Endothelial cell of umbilical vein (primary cell): ENCODE data around the gene CD86. TPM values are rescaled to one million over a fixed set of nuclear protein-coding genes. Genes with fewer than 3 reads are reported as not detected.

Experiments used
- BruUV-seq: library from RNA; stranded (reverse); fragments of 400-500 nt; replicated peaks from 2 replicates; lab custom pipeline; 2021; lab: Mats Ljungman, UMichigan
- CTCF ChIA-PET: fragments of 300-600, 350-600 bp; sonication (Branson Sonifier 250); formaldehyde crosslinking; loops from one replicate; lab custom pipeline; 2021; ENCODE audit warnings: antibody characterized with exemption, inconsistent platforms; lab: Charles Lee
- POLR2A ChIA-PET: fragments of 300-600, 350-600 bp; sonication (Branson Sonifier 250); formaldehyde crosslinking; loops from one replicate; lab custom pipeline; 2021; ENCODE audit warnings: antibody characterized with exemption, inconsistent platforms; lab: Charles Lee
- DNase-seq: peaks from one replicate; pipeline ENCODE4 v3.0.0-alpha.2; 2011; ENCODE audit warnings: low read depth, low spot score
- FAIRE-seq: peaks from 2 replicates; lab custom pipeline; 2011; peaks lifted over from hg19 to GRCh38; lab: Jason Lieb, UNC
- H2AFZ ChIP-seq: 2 replicates; pipeline ENCODE4 v1.6.0; 2012; ENCODE audit warnings: low read depth, low read length, control low read depth, inconsistent platforms
- H3K27ac ChIP-seq: 2 replicates; pipeline ENCODE4 v1.5.1; 2011; ENCODE audit warnings: low read depth, mild to moderate bottlenecking, control low read depth, low read length, moderate library complexity; ENCODE audit not compliant: insufficient read depth
- H3K27me3 ChIP-seq, 2 experiments: 2 replicates each; pipeline versions ENCODE4 v1.6.0 to v1.6.1; 2011; ENCODE audit warnings: low read length in 2 of 2, mixed read lengths in 1 of 2; ENCODE audit not compliant: control insufficient read depth in 2 of 2, insufficient read depth in 2 of 2
- H3K36me3 ChIP-seq, 2 experiments: 2 replicates in 1 of 2; 3 replicates in 1 of 2; pipeline ENCODE4 v1.5.1; 2011; ENCODE audit warnings: low read length in 2 of 2, mild to moderate bottlenecking in 1 of 2, moderate library complexity in 1 of 2; ENCODE audit not compliant: control insufficient read depth in 2 of 2, insufficient read depth in 2 of 2; ENCODE audit errors: extremely low read depth in 1 of 2
- H3K4me1 ChIP-seq: 3 replicates; pipeline ENCODE4 v1.5.1; 2011; ENCODE audit warnings: mild to moderate bottlenecking, low read length; ENCODE audit not compliant: control insufficient read depth, insufficient read depth; ENCODE audit errors: extremely low read depth
- H3K4me2 ChIP-seq: 2 replicates; pipeline ENCODE4 v1.6.1; 2011; ENCODE audit warnings: low read length, control low read depth, mixed read lengths; ENCODE audit not compliant: insufficient read depth
- H3K4me3 ChIP-seq, 3 experiments: fragments of 200-600 bp in 1 of 3; sonication (generic), shearing (Covaris generic) in 1 of 3; replicated peaks in 1 of 3; 2 replicates each; pipeline ENCODE4 v1.5.1; 2011 to 2016; ENCODE audit warnings: control low read depth in 3 of 3, low read length in 3 of 3, mild to moderate bottlenecking in 2 of 3, inconsistent platforms in 1 of 3, low read depth in 1 of 3, moderate library complexity in 1 of 3; ENCODE audit not compliant: insufficient read depth in 1 of 3
- H3K79me2 ChIP-seq: 2 replicates; pipeline ENCODE4 v1.6.0; 2012; ENCODE audit warnings: low read length, inconsistent platforms; ENCODE audit not compliant: control insufficient read depth, insufficient read depth
- H3K9ac ChIP-seq: replicated peaks from 2 replicates; pipeline ENCODE3; 2011; ENCODE audit warnings: low read length, control low read depth; ENCODE audit not compliant: insufficient read depth; ENCODE audit errors: extremely low read depth
- H3K9me1 ChIP-seq: replicated peaks from 3 replicates; pipeline ENCODE4 v1.6.0; 2011; ENCODE audit warnings: mild to moderate bottlenecking, low read length; ENCODE audit not compliant: control insufficient read depth, insufficient read depth; ENCODE audit errors: extremely low read depth
- H3K9me3 ChIP-seq: replicated peaks from 2 replicates; pipeline ENCODE4 v1.5.1; 2012; ENCODE audit warnings: low read length, inconsistent platforms; ENCODE audit not compliant: control insufficient read depth, insufficient read depth
- H4K20me1 ChIP-seq: replicated peaks from 2 replicates; pipeline ENCODE3; 2011; ENCODE audit warnings: mild to moderate bottlenecking, low read length; ENCODE audit not compliant: control insufficient read depth, insufficient read depth; ENCODE audit errors: extremely low read depth
- CTCF ChIP-seq, 2 donors: IDR thresholded peaks; 1 replicate in 1 of 2; 2 replicates in 1 of 2; pipeline ENCODE4 v1.5.1; 2011; ENCODE audit warnings: low read length in 2 of 2, mild to moderate bottlenecking in 2 of 2, moderate library complexity in 2 of 2, control low read depth in 1 of 2, inconsistent platforms in 1 of 2, low read depth in 1 of 2; ENCODE audit not compliant: insufficient read depth in 1 of 2; ENCODE audit errors: extremely low read depth in 1 of 2
- EZH2 ChIP-seq: IDR thresholded peaks from 2 replicates; pipeline ENCODE4 v1.6.1; 2012; ENCODE audit warnings: borderline replicate concordance, low read depth, mild to moderate bottlenecking, moderate library complexity, low read length, inconsistent platforms; ENCODE audit not compliant: severe bottlenecking
- FOS ChIP-seq: IDR thresholded peaks from 2 replicates; pipeline ENCODE4 v1.6.1; 2011; ENCODE audit warnings: mild to moderate bottlenecking, low read length, moderate library complexity, borderline replicate concordance; ENCODE audit not compliant: insufficient read depth
- GATA2 ChIP-seq: IDR thresholded peaks from 2 replicates; pipeline ENCODE4 v1.7.0; 2011; ENCODE audit warnings: low read depth, mild to moderate bottlenecking, moderate library complexity, mixed read lengths, low read length; ENCODE audit not compliant: insufficient read length, insufficient read depth
- JUN ChIP-seq: IDR thresholded peaks from 2 replicates; pipeline ENCODE4 v1.6.1; 2011; ENCODE audit warnings: borderline replicate concordance, low read depth; ENCODE audit not compliant: insufficient read length, insufficient read depth
- MAX ChIP-seq: IDR thresholded peaks from 2 replicates; pipeline ENCODE4 v1.6.1; 2011; ENCODE audit not compliant: insufficient read depth, insufficient read length
- MYC ChIP-seq: IDR thresholded peaks from one replicate; pipeline ENCODE4 v1.6.1; 2011; ENCODE audit warnings: mild to moderate bottlenecking, low read depth, low read length
- POLR2A ChIP-seq: IDR thresholded peaks from 2 replicates; pipeline ENCODE4 v1.6.1; 2012; ENCODE audit warnings: low read depth, mild to moderate bottlenecking, control low read depth, low read length
- POLR2AphosphoS5 ChIP-seq: IDR thresholded peaks from 2 replicates; pipeline ENCODE4 v1.6.1; 2012; ENCODE audit warnings: low read depth, mild to moderate bottlenecking, control low read depth, low read length, moderate library complexity; ENCODE audit not compliant: insufficient read depth
- dilution Hi-C: fragments of 300-500 bp; cut with MboI; formaldehyde crosslinking; loops from one replicate; pipeline ENCODE4 v1.15.0; 2019; ENCODE audit warnings: low sequenced_read_pairs; ENCODE audit not compliant: extremely low pct_ligation_motif_present
- intact Hi-C: fragments of 100-400 bp; cut with micrococcal nuclease; formaldehyde crosslinking; loops from one replicate; pipeline ENCODE4 v1.10.0; 2022
- polyA plus RNA-seq, 4 experiments: library from polyadenylated mRNA; depleted of rRNA in 3 of 4; stranded (reverse) in 3 of 4; unstranded in 1 of 4; fragments of >200 nt; gene quantifications; 2 replicates each; pipeline versions ENCODE4 v1.2.1 to v1.2.3, GENCODE V29; 2011 to 2012; ENCODE audit warnings: missing spikeins in 1 of 4
- total RNA-seq: library from RNA; stranded (reverse); gene quantifications from 2 replicates; pipeline ENCODE4 v1.2.3, GENCODE V29; 2021

The CD86 gene
- total and polyA plus RNA-seq, 2 donors (not counting 3 experiments of a cell fraction or from before 2014, with no cell fraction given), result not detected

- H3K4me1 ChIP-seq, result peaks cover 2% of the 10 kb centered on the region
- peaks cover 11 to 16% of the 10 kb centered on the region in 2 experiments for H3K27me3 ChIP-seq
- ChIA-PET POLR2A (no interaction called here), CTCF (no interaction called here)
- dilution Hi-C loops, result no loop called here
- no peak overlapping the region for H3K4me2 ChIP-seq
- DNase-seq (no peak), FAIRE-seq (no peak)
- no peaks in the 10 kb centered on the region for H3K9me1 ChIP-seq
- H3K9ac ChIP-seq, result no peak overlapping the region
- no TSS peak for BruUV-seq
- no peaks in the 10 kb centered on the region for H3K9me3 ChIP-seq
- H3K36me3 ChIP-seq, result no peaks in the 10 kb centered on the region
- no peak overlapping the region for H3K27ac ChIP-seq
- no peak overlapping the region for H3K4me3 ChIP-seq
- no peaks in the 10 kb centered on the region for H3K79me2 ChIP-seq
- no peak for TF ChIP-seq POLR2A
- TF ChIP-seq POLR2AphosphoS5, result no peak
- TF ChIP-seq GATA2, result no peak
- no peak for TF ChIP-seq EZH2
- no peak for TF ChIP-seq MAX
- TF ChIP-seq JUN, result no peak
- no peak overlapping the region for H2AFZ ChIP-seq
- intact Hi-C loops, result no loop called here
- H4K20me1 ChIP-seq, result no peaks in the 10 kb centered on the region
These were observed 47.0 kb upstream of the CD86 start for GRCh38 chr3:122008166-122008565.

GRCh38 chr3:122010506-122010905 lies 44.7 kb upstream of the CD86 start:
- FAIRE-seq (no peak), DNase-seq (no peak)
- H3K36me3 ChIP-seq, result no peaks in the 10 kb centered on the region
- peaks cover 9 to 26% of the 10 kb centered on the region in 2 experiments for H3K27me3 ChIP-seq
- no peaks in the 10 kb centered on the region for H3K9me3 ChIP-seq
- H3K9ac ChIP-seq, result no peak overlapping the region
- H2AFZ ChIP-seq, result no peak overlapping the region
- no peaks in the 10 kb centered on the region for H3K9me1 ChIP-seq
- POLR2A ChIA-PET, result no interaction called here
- no peaks in the 10 kb centered on the region for H3K79me2 ChIP-seq
- dilution Hi-C loops, result no loop called here
- H3K27ac ChIP-seq, result no peak overlapping the region
- no peak for TF ChIP-seq EZH2
- TF ChIP-seq MAX, result no peak
- no peak for TF ChIP-seq JUN
- TF ChIP-seq MYC, result no peak
- no peak for TF ChIP-seq POLR2A
- no peak for TF ChIP-seq FOS
- no peak for TF ChIP-seq GATA2
- no peak for TF ChIP-seq CTCF (IDR thresholded peaks at IDR 0.05; ENCODE audit: extremely low read depth in 1 of 2, insufficient read depth in 1 of 2, low read depth in 1 of 2, low read length in 2 of 2)
- TF ChIP-seq POLR2AphosphoS5, result no peak
- intact Hi-C loops, result no loop called here
- no peak overlapping the region for H3K4me2 ChIP-seq
- no peaks in the 10 kb centered on the region for H4K20me1 ChIP-seq
- CTCF ChIA-PET, result interaction anchor here (1.2 to 2.5 kb wide), 4 partner anchors 10 to 15 kb away, joined by 4 to 11 read pairs (median 4); no protein-coding TSS in a partner anchor
- BruUV-seq, result no TSS peak
- H3K4me1 ChIP-seq, result no peaks in the 10 kb centered on the region
- no peak overlapping the region for H3K4me3 ChIP-seq
